ENCODE measurements around the gene SYCE1L. TPM values are rescaled to one million over a fixed set of nuclear protein-coding genes. Genes with fewer than 3 reads are reported as not detected.

Gene SYCE1L
- total and polyA plus RNA-seq, 9 of the 15 experiments (the other 6 are each of a cell fraction or from before 2014, with no cell fraction given), result 0.54 to 2.7 (median 1.1) TPM; not detected in 5

GRCh38 chr16:77214411-77215138, 15.4 kb downstream of the SYCE1L start:
- H3K4me3 ChIP-seq, result no peak overlapping the region
- H3K9ac ChIP-seq (ENCODE audit: insufficient read depth in 1 of 2, low read depth in 2 of 2, low read length in 2 of 2), result no peak overlapping the region
- no peaks in the 10 kb centered on the region for H3K9me3 ChIP-seq (replicated peaks; ENCODE audit: control insufficient read depth, insufficient read depth, low read depth, low read length)
- CTCF ChIA-PET (ENCODE audit: low intra/inter-chr PET ratio), result no interaction called here
- TF ChIP-seq PKNOX1 (IDR thresholded peaks at IDR 0.05) (peak; percentile 26; the same call in 1 of the 2 replicates), EP400 (IDR thresholded peaks at IDR 0.05) (no peak), TSC22D4 (tag; IDR thresholded peaks at IDR 0.05) (no peak), CBX8 (IDR thresholded peaks at IDR 0.05; ENCODE audit: borderline replicate concordance, extremely low read depth, low read depth, low read length, poor library complexity, severe bottlenecking) (no peak), PCBP2 (IDR thresholded peaks at IDR 0.05; ENCODE audit: low read depth, low read length, poor library complexity, severe bottlenecking) (no peak)
- H3K27me3 ChIP-seq (ENCODE audit: control insufficient read depth in 2 of 2, insufficient read depth in 2 of 2, low read length in 2 of 2), result peaks cover 0 to 16% of the 10 kb centered on the region in 2 experiments; a peak in 3 of 5 replicates
- ATAC-seq (no peak), DNase-seq (ENCODE audit: extremely low read depth in 1 of 4, low spot score in 3 of 4) (no peak), FAIRE-seq (no peak)
- POLR2A ChIA-PET, result interaction anchor here (0.9 to 1.3 kb wide), 2 partner anchors 9 to 23 kb away, joined by 3 read pairs; no protein-coding TSS in a partner anchor
- H2AFZ ChIP-seq (ENCODE audit: low read depth, low read length), result no peak overlapping the region
- H4K20me1 ChIP-seq (replicated peaks; ENCODE audit: control insufficient read depth, insufficient read depth, low read length), result no peaks in the 10 kb centered on the region; the same call in 1 of the 2 replicates
- no TSS peak for BruUV-seq (replicated peaks)
- H3K4me1 ChIP-seq (replicated peaks in 1 of 2; ENCODE audit: control insufficient read depth in 2 of 2, insufficient read depth in 2 of 2, low read length in 2 of 2), result peaks cover 0 to 17% of the 10 kb centered on the region in 2 experiments; a peak in 2 of 5 replicates
- in situ Hi-C loops (cut with MboI), result no loop called here
- no peak overlapping the region for H3K4me2 ChIP-seq (ENCODE audit: insufficient read depth, low read length)
- no peak overlapping the region for H3K27ac ChIP-seq (ENCODE audit: extremely low read depth, low read depth, low read length)
- no peaks in the 10 kb centered on the region for H3K9me1 ChIP-seq (ENCODE audit: control insufficient read depth, insufficient read depth, low read length)
- intact Hi-C loops (cut with micrococcal nuclease), result no loop called here
- WGBS (ENCODE audit: insufficient coverage, low coverage, missing lambda C conversion rate), result 49% methylated on average over 11 of the region's 12 CpGs
- no peaks in the 10 kb centered on the region for H3K36me3 ChIP-seq (ENCODE audit: control insufficient read depth, insufficient read depth, low read length)
- no peaks in the 10 kb centered on the region for H3K79me2 ChIP-seq (ENCODE audit: control insufficient read depth, insufficient read depth, low read length)

All from K562 (cell line).